ENCODE results near the gene IRS1.

- TF ChIP-seq CTCF (IDR thresholded peaks at IDR 0.05) = no peak
- no peak for TF ChIP-seq POLR2A (IDR thresholded peaks at IDR 0.05)
Measured at GRCh38 chr2:226694149-226694548, 105.5 kb downstream of the IRS1 start.
